ENCODE results near the gene WDR55.

WDR55 gene

GRCh38 chr5:140674629-140675028 is 9.9 kb downstream of the WDR55 start:
- no peak for DNase-seq
- no peak for TF ChIP-seq CTCF (IDR thresholded peaks at IDR 0.05; ENCODE audit: low read depth, low read length)
- Histone ChIP-seq H3K9me3 (ENCODE audit: severe bottlenecking) (no peaks in the 10 kb centered on the region), H3K36me3 (peaks cover 77% of the 10 kb centered on the region), H3K27me3 (ENCODE audit: insufficient read depth, low read depth, severe bottlenecking) (no peaks in the 10 kb centered on the region), H3K4me3 (ENCODE audit: low read depth, low read length) (no peak overlapping the region), H3K27ac (no peak overlapping the region)

DNA sequence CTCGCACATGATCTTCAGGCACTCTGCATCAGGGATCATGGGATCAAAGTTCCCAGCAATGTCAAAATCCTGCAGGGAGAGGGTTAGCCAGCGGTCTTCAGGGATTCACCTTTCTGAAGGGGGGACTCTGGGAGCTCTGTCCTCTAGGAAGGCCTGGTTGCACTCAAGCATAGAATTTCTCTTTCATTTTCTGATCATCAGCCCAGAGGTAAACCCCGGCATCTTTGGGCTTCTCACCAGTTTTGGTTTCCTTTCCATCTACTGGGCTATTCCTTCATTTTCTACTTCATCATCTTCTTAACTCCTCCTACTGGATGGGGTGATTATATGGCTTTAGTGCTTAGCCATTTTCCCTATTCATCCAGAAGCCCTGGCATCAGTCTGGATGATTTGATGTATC is 13.2 kb downstream of the WDR55 start:
- Histone ChIP-seq H3K27ac (no peak overlapping the region), H3K36me3 (peaks cover 80% of the 10 kb centered on the region), H3K4me3 (ENCODE audit: low read depth, low read length) (no peak overlapping the region), H3K9me3 (ENCODE audit: severe bottlenecking) (no peaks in the 10 kb centered on the region), H3K27me3 (ENCODE audit: insufficient read depth, low read depth, severe bottlenecking) (no peaks in the 10 kb centered on the region)
- no peak for TF ChIP-seq CTCF (IDR thresholded peaks at IDR 0.05; ENCODE audit: low read depth, low read length)
- no peak for DNase-seq

GRCh38 chr5:140678993-140679392 is 14.3 kb downstream of the WDR55 start:
- Histone ChIP-seq H3K27me3 (ENCODE audit: insufficient read depth, low read depth, severe bottlenecking) (no peaks in the 10 kb centered on the region), H3K4me3 (ENCODE audit: low read depth, low read length) (no peak overlapping the region), H3K27ac (no peak overlapping the region), H3K36me3 (peaks cover 71% of the 10 kb centered on the region), H3K9me3 (ENCODE audit: severe bottlenecking) (no peaks in the 10 kb centered on the region)
- no peak for TF ChIP-seq CTCF (IDR thresholded peaks at IDR 0.05; ENCODE audit: low read depth, low read length)
- DNase-seq, result no peak

DNA sequence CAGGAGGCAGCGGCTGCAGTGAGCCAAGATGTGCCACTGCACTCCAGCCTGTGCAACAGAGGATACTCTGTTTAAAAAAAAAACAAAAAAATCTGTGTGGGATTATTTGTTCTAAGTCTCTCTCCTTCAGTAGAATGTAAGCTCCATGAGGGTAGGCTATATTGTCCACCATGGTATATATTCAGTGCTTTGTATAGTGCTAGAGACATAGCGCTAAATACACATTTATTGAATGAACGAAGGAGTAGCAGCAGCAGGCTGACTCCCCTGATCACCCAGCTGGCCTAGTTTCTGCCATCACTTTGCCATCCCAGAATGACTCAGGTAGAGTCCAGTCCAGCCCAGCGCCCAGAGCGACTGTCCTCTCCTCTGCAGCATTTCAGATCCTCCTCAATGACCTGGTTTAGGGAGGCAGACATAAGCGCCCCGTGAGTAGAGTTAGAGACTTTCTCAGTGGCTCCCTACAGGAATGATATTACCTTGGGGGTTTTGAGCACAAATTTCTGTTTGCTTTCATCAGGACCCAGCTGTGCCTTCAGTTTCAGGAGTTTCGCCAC is 25.8 kb downstream of the WDR55 start:
- Histone ChIP-seq H3K36me3 (peaks cover 52% of the 10 kb centered on the region), H3K9me3 (ENCODE audit: severe bottlenecking) (no peaks in the 10 kb centered on the region), H3K4me3 (ENCODE audit: low read depth, low read length) (peak overlapping the region; percentile 79), H3K27me3 (ENCODE audit: insufficient read depth, low read depth, severe bottlenecking) (no peaks in the 10 kb centered on the region), H3K27ac (peak overlapping the region; percentile 89)
- DNase-seq, result no peak
- no peak for TF ChIP-seq CTCF (IDR thresholded peaks at IDR 0.05; ENCODE audit: low read depth, low read length)

GRCh38 chr5:140690941-140691924 is 26.5 kb downstream of the WDR55 start, which contains the start of the genes HARS1 and HARS2:
Gene HARS1, minus strand, starts transcription at chr5:140691370. Its CDS starts 66 bp downstream, at chr5:140691304.
Gene HARS2, plus strand, starts transcription at chr5:140691455. Its CDS starts 194 bp downstream, at chr5:140691649.
- Histone ChIP-seq H3K4me3 (ENCODE audit: low read depth, low read length) (peak within 1 kb of the TSS; percentile 79), H3K9me3 (ENCODE audit: severe bottlenecking) (no peaks in the 10 kb centered on the region), H3K27me3 (ENCODE audit: insufficient read depth, low read depth, severe bottlenecking) (no peaks in the 10 kb centered on the region), H3K27ac (peak within 1 kb of the TSS; percentile 89), H3K36me3 (peaks cover 59% of the 10 kb centered on the region)
- no peak for TF ChIP-seq CTCF (IDR thresholded peaks at IDR 0.05; ENCODE audit: low read depth, low read length)
- peak; percentile 95 for DNase-seq

Data from WERI-Rb-1 (cell line).